K562 (cell line): Measurements from ENCODE around the gene DPH7. TPM values are rescaled to one million over a fixed set of nuclear protein-coding genes. Genes with fewer than 3 reads are reported as not detected.

Source experiments
- ATF2 ChIP-seq: sonication (generic); formaldehyde crosslinking; IDR thresholded peaks from 2 replicates; pipeline ENCODE4 v1.8.1; 2022; ENCODE audit warnings: missing genetic modification reagents
- CBX8 ChIP-seq: fragments of 200-600 bp; sonication (generic); IDR thresholded peaks from 2 replicates; pipeline ENCODE4 v1.6.1; 2012; ENCODE audit warnings: borderline replicate concordance, mixed run types, low read depth, mild to moderate bottlenecking, moderate library complexity, mixed read lengths, low read length, control low read depth, inconsistent platforms; ENCODE audit not compliant: poor library complexity, severe bottlenecking; ENCODE audit errors: extremely low read depth
- DPF2 ChIP-seq: fragments of 450-650 bp; IDR thresholded peaks from 2 replicates; pipeline ENCODE4 v1.6.1; 2016
- HCFC1 ChIP-seq: IDR thresholded peaks from 2 replicates; pipeline ENCODE4 v1.6.1; 2012; ENCODE audit warnings: low read depth, low read length, improper control_type of control experiment
- KHSRP ChIP-seq: fragments of 450-650 bp; IDR thresholded peaks from 2 replicates; pipeline ENCODE4 v1.6.1; 2017
- KLF10 ChIP-seq: fragments of 250-450 bp; sonication (Bioruptor Pico); IDR thresholded peaks from 2 replicates; pipeline ENCODE4 v1.6.1; 2021; ENCODE audit warnings: matching md5 sums
- L3MBTL2 ChIP-seq: fragments of 450-650 bp; IDR thresholded peaks from 2 replicates; pipeline ENCODE4 v1.6.1; 2016; ENCODE audit warnings: mild to moderate bottlenecking, moderate library complexity
- MAFK ChIP-seq: IDR thresholded peaks from 2 replicates; pipeline ENCODE4 v1.6.1; 2011; ENCODE audit warnings: low read length, improper control_type of control experiment
- MCM7 ChIP-seq, 2 experiments: fragments of 450-650 bp; IDR thresholded peaks; 2 replicates each; pipeline ENCODE4 v1.6.1; 2016 to 2018
- MGA ChIP-seq: fragments of 450-650 bp; IDR thresholded peaks from 2 replicates; pipeline ENCODE4 v1.6.1; 2016; ENCODE audit warnings: mild to moderate bottlenecking, moderate library complexity
- NCOA6 ChIP-seq: fragments of 450-650 bp; IDR thresholded peaks from 2 replicates; pipeline ENCODE4 v1.6.1; 2017; ENCODE audit warnings: mild to moderate bottlenecking
- TAF9B ChIP-seq: fragments of 450-650 bp; IDR thresholded peaks from 2 replicates; pipeline ENCODE4 v1.6.1; 2018; ENCODE audit warnings: mild to moderate bottlenecking; ENCODE audit not compliant: partially characterized antibody
- ZNF408 ChIP-seq: fragments of 250-450 bp; sonication (Bioruptor Pico); IDR thresholded peaks from 2 replicates; pipeline ENCODE4 v1.4.0; 2020; ENCODE audit warnings: low read depth, mild to moderate bottlenecking, moderate library complexity
- polyA plus RNA-seq, 8 experiments: library from polyadenylated mRNA; depleted of rRNA in 4 of 8; stranded (reverse) in 5 of 8; unstranded in 3 of 8; fragments of >200 nt; fragmentation: Nextera tagmentation in 2 of 8; fragmentation: Illumina TruSeq in 1 of 8; extraction: Ambion mirVana in 2 of 8; extraction: Trizol in 1 of 8; gene quantifications; 2 replicates each; pipeline versions ENCODE4 v1.2.1 to v1.2.3, GENCODE V29; 2011 to 2014; ENCODE audit warnings: inconsistent platforms in 1 of 8, missing spikeins in 1 of 8
- total RNA-seq, 7 experiments: library from RNA; depleted of rRNA in 6 of 7; stranded (reverse); fragments of >200 nt in 6 of 7; fragmentation: Illumina TruSeq in 2 of 7; extraction: Trizol in 2 of 7; gene quantifications; 2 replicates each; pipeline versions ENCODE4 v1.2.1 to v1.2.3, GENCODE V29; 2011 to 2021; ENCODE audit warnings: low replicate concordance in 1 of 7
- TF ChIP-seq, protein P1 (sequence below): sonication (generic); formaldehyde crosslinking; IDR thresholded peaks from 2 replicates; pipeline ENCODE4 v1.9.0; 2022; ENCODE audit warnings: mild to moderate bottlenecking, missing genetic modification reagents

Gene DPH7
- total and polyA plus RNA-seq, 9 of the 15 experiments (the other 6 are each of a cell fraction or from before 2014, with no cell fraction given), result 13.9 to 68.6 (median 41.3) TPM

DNA sequence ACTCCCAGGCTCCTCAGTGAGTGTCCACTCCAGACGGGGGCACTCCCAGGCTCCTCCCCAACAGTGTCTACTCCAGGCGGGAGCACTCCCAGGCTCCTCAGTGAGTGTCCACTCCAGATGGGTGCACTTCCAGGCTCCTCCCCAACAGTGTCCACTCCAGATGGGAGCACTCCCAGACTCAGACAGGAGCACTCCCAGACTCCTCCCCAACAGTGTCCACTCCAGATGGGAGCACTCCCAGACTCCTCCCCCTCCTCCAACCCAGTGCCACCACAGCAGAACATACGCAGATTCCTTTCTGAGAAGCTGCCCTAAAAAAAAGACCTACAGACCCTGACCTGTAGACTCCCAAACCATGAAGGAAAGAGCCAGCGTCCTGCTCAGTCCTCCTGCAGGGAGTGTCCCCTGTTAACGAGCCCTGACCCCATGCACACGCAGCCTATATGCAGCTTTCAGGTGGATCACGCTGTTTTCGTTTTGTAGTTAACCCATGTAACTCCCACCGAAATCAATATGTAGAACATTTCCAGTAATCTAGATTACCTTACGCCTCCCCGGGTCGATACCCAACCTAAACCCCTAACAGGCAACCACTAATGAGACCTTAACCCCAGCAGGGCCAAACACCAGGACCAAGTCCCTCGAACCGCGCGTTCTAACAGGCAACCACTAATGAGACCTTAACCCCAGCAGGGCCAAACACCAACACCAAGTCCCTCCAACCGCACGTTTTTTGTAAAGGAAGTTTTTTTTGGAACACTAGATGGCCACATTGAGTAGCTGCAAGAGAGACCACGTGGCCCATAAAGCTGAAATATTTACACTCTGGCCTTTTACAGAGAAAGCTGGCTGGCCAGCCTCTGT is 44.2 kb downstream of the DPH7 start (continued):
- TF ChIP-seq MGA (peak; percentile 85), MAFK (no peak), L3MBTL2 (peak; percentile 93), ZNF408 (CRISPR knock-in tag) (no peak), KLF10 (CRISPR knock-in tag) (no peak), ATF2 (CRISPR knock-in tag) (no peak), HCFC1 (no peak), CBX8 (no peak), KHSRP (no peak), NCOA6 (no peak), DPF2 (0 out of 2 replicates have a peak, but pooled peaks have one; percentile 34), MCM7 (IDR thresholded peaks at IDR 0.05) (no peak), TAF9B (peak; percentile 40)
- TF ChIP-seq, protein P1, sequence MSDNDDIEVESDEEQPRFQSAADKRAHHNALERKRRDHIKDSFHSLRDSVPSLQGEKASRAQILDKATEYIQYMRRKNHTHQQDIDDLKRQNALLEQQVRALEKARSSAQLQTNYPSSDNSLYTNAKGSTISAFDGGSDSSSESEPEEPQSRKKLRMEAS, result peak; percentile 85
